ENCODE results near the gene PTK6.
"Not testable (repeated sequence)": the region's sequence is repeated elsewhere in the genome, so short reads cannot be mapped to it uniquely, and the experiment has no call there.

PTK6 gene

DNA sequence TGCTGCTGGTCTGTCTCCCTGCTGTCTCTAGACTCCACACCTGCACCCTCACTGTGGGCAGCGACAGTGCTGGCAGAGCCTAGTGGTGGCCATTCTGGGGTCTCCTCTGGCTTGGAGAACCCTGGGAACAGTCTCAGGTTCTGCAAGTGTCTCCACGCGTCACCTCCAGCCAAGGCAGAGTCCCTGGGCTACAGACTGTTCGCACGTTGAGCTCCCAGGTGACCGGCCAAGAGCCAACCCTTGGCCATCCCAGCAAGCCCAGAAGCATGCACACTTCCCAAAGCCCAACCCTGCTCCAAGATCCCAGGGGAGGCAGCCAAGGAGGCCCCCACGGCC is 43.1 kb downstream of the PTK6 start:
- DNase-seq (ENCODE audit: low read depth), result no peak

DNA sequence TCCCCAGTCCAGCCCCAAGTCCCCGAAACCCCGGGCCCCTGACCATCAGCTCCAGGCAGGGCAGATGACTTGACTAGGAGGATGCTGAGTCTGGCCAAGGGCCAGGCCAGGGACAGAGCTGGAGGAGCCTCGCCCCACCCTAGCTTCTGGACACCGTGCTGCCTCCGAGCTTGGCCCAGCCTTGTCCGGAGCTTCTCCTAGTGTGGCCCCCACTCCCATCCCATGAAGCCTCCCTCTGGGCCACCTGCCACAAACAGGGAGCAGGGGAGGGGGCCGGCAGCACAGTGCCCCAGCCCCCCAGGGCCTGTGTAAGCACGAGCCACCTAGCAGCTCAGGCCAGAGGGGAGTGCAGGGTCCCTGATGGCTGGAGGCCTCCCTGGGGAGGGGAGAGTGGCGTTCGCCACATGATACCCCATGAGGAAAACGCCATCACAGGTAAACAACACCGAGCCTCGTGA is 43.6 kb downstream of the PTK6 start:
- no peak for DNase-seq (ENCODE audit: low read depth)

DNA sequence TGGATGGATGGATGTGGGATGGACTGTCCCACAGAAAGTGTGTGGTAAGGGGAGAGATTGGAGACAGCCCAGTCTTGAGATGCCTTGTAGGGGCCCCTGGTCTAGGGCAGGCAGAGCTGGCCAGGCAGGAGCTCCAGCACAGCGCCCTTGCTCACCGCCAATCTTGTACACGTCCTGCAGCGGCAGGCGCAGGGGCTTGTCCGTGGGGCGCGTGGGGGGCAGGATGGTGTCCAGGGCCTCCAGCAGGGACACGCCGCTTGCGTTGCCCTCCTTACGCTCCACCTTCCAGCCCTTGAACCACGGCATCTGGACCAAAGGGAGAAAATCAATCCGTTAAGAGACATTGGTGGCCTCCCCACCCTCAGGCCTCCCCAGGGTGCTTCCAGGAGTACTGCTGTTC is 44.2 kb downstream of the PTK6 start:
- no peak for DNase-seq (ENCODE audit: low read depth)

DNA sequence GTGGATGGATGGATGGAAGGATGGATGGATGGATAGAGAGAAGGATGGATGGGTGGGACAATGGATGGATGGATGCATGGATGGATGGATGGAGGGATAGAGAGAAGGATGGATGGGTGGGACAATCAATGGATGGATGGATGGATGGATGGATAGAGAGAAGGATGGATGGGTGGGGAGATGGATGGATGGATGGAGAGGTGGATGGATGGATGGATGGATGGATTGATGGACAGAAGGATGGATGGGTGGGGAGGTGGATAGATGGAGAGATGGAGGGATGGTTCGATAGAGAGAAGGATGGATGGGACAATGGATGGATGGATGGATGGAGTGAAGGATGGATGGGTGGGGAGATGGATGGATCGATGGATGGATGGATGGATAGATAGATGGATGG is 44.7 kb downstream of the PTK6 start:
- DNase-seq (ENCODE audit: low read depth), result no peak

DNA sequence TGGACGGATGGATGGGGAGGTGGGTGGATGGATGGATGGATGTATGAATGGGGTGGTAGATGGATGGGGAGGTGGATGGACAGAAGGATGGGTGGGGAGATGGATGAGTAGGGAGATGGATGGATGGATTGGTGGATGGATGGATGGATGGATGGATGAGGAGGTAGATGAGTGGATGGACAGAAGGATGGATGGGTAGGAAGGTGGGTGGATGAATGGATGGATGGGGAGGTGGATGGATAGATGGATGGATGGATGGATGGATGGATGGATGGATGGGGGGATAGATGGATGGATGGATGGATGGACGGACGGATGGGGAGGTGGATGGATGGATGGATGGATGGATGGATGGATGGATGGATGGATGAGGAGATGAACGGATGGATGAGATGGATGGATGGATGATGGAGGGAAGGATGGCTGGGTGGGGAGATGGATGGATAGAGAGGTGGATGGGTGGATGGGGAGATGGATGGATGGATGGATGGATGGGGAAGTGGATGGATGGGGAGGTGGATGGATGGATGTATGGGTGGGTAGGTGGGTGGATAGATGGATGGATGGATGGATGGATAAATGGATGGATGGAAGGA is 45.4 kb downstream of the PTK6 start:
- DNase-seq (ENCODE audit: low read depth), result no peak

DNA sequence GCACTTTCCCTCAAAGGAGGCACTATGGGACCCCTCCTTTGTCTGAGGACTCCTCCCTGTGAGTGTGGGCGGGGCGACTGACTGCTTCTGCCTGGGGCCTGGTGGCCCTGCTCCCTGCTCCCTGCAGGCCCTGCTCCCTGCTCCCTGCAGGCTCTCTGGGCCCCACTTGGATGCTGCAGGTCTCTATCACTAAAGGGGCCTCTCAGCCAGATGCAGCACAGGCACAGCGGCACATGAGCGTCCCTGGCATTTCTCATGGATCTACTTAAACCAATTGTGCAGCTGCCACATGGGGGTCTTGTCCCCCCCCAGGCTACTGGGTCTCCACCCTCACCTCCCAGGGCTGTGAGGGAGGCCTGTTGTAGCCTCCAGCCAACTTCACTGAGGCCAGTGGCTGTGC is 46.1 kb downstream of the PTK6 start:
- DNase-seq (ENCODE audit: low read depth), result no peak

DNA sequence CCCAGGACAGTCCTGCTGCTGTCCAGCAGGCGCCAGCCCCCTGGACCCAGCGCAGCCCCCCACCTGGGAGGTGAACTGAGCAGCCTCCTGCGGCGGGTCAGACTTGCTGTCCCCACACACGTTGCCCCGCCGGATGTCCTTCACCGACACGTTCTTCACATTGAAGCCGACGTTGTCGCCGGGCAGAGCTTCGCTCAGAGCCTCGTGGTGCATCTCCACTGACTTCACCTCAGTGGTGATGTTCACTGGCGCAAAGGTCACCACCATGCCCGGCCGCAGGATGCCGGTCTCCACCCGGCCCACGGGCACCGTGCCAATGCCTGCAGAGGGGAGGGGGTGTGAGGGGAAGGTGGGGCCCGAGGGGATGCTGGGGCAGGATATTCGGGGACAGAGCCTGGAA is 46.8 kb downstream of the PTK6 start:
- no peak for DNase-seq (ENCODE audit: low read depth)

DNA sequence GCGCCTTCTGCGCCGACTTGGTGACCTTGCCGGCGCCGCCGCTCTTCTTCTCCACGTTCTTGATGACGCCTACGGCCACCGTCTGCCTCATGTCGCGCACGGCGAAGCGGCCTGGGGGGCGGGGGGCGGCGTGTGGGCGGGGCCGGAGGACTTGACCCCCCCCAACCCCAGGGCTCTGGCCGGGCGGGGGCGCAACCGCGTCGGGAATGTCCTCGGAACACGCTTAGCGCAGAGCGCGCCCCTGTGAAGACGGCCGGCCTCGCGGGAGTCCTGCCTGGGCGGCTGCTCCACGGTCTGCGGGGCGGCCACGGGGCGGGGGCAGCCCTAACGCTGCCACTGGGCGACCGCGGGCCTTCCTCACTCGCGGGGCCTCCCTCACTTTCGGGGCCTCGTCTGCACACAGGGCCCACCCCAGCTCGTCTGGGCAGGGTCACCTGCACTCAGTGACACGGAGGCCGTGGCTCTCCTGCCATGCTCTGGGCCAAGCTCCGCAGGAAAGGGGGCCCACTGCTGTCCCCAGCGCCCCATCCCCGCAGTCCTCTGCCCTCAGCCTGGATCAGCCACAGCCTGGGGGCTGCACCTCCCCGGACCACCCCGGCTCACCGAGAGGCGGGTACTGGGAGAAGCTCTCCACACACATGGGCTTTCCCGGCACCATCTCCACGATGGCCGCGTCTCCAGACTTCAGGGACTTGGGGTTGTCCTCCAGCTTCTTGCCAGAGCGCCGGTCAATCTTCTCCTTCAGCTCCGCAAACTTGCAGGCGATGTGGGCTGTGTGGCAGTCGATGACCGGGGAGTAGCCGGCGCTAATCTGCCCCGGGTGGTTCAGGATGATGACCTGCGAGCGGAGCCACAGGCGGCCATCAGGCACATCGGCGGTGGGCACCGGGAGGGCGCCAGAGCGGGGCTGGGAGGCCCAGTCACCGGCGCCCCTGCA is 48.6 kb downstream of the PTK6 start:
- no peak for DNase-seq (ENCODE audit: low read depth)

DNA sequence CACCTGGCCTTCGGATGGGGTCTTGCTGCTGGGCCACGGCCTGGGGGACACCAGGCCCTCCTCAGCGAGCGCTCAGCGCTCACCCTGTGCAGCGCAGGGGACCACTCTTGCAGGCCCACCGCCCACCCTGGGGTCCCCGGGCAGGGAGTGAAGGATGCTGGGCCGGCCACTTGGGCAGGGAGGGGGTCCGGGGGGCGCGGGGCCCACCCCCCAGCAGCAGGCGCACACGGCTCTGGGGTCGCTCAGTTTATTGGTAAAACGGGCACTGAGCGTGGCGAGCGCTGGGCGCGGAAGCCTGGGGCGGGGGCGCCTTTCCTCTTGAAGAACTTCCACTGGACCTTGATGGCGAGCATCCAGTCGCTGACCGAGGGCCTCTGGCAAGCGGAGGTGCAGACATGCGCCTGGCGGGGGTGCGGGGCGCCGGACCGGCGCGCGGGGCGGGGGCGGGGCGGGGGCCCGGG is 49.4 kb downstream of the PTK6 start:
- DNase-seq (ENCODE audit: low read depth), result no peak

DNA sequence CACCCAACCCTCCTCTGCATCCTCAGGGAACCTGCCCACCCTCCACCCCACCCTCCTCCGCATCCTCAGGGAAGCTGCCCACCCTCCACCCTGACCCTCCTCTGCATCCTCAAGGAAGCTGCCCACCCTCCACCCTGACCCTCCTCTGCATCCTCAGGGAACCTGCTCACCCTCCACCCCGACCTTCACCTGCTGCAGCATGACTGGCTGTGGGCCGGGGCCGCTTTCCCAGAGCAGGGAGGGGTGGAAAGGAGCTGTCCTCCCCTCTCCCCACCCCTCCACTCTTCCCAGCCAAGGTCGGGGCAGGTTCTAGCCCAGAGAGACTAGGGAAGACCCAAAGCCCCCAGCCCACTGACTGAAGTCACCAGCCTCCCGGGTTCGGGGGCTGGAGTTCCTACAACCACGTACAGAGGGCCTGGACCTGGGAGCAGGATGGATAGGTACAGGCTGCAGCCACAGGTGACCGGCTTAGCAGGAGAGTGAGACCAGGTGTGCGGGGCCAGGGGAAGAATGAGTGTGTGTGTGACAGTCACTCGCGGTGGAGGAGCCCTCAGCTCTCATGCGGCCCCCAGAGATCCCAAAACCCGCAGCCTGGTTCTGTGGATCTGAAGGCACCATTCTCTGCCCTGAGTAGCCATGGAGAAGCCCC is 49.9 kb downstream of the PTK6 start:
- DNase-seq (ENCODE audit: low read depth), result no peak

DNA sequence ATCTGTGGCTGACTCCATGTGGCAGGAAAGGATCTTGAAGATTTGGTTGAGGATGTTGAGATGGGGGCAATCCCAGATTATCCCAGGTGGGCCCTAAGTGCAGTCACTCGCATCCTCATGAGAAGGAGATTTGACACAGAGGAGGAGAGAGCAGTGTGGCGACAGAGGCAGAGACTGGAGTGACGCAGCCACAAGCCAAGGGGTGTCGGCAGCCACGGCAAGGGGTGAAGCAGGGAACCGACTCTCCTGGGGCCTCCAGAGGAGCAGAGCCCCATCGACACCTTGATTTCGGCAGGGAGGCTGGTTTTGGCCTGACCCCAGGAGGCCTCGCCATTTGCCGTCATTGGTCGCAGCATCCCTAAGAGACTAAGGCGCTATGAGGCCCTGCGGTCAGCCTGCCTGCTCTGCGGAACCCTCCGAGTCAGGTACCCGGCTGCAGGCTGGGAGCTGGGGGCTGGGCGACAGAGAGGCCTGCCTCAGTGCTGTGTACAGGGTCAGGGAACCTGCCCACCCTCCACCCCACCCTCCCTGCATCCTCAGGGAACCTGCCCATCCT is 50.8 kb downstream of the PTK6 start:
- DNase-seq (ENCODE audit: low read depth), result no peak

DNA sequence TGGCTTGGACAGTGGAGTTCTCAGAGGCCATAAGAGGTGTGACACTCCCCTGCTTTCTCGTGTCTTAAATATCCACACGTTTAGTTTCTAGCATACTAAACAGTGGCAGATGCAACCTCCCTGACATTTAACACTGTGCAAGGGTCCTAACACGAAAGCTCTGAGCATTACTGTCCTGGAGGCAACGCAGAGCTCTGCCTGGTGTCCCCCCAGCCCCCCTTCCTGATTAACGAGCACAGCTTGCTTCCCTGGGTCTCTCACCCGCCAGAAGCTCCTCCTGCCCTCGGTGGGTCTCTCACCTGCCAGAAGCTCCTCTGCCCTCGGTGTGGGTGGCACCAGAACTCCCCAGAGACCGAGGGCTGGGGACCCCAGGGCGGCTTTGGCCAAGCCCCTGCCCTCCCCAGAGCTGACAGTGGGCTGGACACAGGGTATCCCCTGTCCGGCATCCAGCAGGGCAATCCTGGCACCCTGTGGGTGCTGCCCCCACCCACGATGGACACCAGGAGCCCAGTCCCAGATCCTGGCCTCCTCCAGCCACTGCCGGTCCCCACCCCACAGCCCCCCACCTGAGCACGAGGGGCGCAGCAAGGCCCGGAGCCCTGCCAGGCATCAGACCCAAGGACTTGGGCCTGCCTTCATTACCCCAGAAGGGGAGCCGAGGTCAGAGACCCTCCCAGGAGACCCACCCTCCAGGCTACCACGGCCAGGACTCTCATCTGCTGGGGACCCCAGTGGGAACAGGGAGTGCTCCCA is 52.3 kb downstream of the PTK6 start:
- DNase-seq (ENCODE audit: low read depth), result no peak

DNA sequence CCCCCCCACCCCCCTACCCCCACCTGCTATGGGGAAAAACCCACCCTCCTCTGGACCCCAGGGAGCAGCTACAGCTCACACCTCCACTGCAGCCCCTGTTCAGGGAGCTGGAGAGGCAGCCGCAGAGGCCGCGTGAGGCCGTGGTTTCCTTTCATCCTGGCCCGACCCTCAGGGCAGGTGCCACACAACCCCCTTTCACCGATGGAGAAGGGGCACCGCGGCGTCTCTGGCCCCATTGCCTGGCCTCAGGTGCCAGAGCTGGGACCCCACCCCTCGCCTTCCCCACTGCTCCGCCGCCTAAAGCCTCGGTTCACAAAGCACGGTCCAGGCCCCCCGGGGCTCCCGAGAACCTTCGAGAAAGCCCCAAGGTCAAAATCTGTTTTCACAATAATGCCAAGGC is 52.9 kb downstream of the PTK6 start:
- no peak for DNase-seq (ENCODE audit: low read depth)

DNA sequence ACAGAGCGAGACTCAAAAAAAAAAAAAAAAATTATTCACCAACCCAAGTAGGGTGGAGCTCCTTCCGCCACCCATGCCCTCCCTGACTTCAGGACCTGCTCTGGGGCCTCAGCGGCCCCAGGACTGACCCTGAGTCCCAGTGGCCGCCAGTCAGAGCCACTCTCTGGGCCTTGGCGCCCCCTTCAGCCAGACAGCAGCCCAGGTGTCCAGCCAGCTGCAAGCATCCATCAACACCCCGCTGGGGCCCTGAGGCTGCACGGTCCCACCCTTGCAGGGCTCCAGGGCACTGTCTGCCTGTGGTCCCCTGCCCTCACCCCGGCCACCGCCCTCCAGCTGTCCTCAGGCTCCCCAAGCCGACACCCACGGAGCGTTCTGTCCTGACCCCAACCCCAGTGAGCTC is 53.3 kb downstream of the PTK6 start:
- DNase-seq (ENCODE audit: low read depth), result no peak

DNA sequence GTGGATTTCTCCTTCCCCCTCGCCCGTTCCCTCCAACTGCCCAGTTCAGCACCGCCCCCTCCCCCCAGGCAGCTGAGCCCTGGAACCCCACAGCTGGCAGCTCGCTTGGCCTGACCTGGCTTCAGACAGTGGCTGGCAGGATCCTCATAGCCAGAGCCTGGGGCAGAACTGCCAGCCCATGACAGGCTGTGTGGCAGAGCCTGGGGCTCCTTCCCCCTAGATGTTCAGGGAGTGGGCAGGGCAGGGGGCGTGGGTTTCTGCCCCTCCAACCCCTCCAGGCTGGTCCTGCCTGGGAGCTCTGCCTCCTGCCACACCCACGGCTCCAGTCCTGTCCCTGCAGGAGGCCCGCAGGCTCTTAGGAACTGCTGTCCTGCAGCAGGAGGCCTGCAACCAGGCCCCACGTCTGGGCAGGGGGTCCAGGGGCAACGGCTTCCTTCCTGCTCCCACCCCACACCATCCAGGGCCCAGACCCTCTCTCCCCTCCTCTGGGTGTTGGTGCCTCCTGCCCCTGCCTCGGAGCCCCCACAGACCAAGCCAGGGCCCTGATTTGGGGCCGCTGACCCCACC is 55.1 kb downstream of the PTK6 start:
- no peak for DNase-seq (ENCODE audit: low read depth)

DNA sequence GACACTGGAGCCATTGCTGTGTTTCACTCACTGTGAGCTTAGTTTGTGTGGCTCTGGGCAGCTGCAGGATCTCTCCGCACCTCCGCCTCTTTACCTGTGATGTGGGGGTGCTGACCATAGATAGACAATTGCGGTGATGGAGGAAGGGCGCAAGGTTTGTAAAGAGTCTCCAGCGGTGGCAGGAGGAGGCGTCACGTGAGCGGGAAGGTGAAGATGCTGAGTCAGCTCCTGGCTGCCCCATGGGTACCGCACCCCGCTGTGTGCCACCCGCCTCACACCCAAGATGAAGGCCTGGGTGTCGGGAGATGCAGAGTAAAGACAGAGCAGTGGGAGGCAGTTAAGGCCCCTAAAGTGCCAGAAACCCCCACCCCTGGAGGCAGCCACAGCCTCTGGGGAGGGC is 55.7 kb downstream of the PTK6 start:
- DNase-seq (ENCODE audit: low read depth), result no peak

DNA sequence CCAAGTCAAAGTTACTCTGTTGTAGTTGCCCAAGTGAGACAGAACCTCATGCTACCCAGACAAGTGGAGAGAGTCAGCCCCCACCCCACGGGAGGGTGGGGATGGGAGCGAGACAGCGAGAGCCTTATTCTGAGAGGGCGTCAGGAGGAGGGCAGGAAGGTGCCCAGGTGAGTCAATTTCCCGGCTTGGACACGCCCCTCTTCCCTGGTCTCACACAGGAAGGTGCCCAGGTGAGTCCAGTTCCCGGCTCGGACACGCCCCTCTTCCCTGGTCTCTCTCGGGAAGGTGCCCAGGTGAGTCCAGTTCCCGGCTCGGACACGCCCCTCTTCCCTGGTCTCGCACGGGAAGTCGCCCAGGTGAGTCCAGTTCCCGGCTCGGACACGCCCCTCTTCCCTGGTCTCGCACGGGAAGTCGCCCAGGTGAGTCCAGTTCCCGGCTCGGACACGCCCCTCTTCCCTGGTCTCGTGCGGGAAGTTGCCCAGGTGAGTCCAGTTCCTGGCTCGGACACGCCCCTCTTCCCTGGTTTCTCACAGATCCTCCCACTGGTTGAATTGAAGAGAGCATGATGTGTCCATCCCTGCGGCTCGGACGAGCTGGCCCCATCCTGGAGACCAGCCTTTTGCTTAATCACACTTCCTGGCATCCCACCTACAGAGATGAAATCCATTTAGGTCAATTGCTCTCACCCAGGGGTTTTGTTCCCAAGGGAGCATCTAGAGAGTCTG is 57.3 kb downstream of the PTK6 start:
- DNase-seq (ENCODE audit: low read depth), result not testable (repeated sequence)

DNA sequence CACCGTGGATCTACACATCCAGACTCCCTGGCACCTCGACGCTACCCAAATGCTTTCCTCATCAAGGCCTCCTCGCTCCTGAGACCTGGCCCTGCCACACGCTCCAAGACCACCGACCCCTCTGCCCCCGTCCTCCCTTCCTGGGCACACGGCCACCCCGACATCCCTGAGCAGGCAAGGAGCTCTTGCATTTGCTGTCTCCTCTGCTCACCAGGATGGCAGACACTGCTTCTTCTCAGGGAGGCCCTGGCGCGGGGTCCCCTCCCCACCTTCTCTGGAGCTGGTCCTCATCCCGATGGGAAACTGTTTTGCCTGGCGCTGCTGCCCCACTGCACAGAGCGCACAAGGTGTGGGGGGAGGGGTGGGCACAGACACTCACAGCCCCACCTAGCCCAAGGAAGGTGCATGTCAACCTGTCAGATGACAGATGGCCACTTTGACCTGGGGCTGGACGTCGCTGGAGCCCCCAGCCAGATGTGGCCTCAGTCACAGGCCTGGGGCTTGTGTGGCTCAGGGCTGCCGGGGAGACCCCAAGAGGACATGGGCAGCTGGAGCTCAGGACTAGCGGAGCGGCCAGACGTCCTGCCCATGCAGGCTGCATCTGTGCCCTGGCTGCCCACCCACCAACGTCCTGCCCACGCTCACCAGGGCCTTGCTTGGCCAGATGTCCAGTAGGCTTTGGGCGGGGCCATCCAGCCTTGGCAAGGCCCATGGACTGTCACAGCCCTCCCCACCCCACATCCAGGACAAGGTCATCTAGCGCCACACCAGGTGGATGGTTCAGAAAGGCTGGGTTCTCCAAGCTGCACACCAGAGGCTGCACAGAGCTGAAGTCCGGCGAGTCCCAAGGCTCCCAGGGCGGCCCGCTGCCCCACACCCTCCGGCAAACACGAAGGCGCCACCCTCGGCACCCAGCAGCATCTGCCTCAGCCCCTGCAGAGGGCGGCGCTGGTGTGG is 58.6 kb downstream of the PTK6 start:
- no peak for DNase-seq (ENCODE audit: low read depth)
